Measurements from ENCODE around the gene EPS8. TPM values are rescaled to one million over a fixed set of nuclear protein-coding genes. Genes with fewer than 3 reads are reported as not detected.

The EPS8 gene
- polyA plus RNA-seq, 1 donor (not counting 4 experiments of a cell fraction or from before 2014, with no cell fraction given) = 4.0 TPM

GRCh38 chr12:15722951-15723350, 66.2 kb downstream of the EPS8 start:
- Histone ChIP-seq H3K4me3 (ENCODE audit: control insufficient read depth in 2 of 3, extremely low read depth in 1 of 3, insufficient read depth in 2 of 3, low read depth in 1 of 3, low read length in 3 of 3) (no peak overlapping the region), H3K36me3 (ENCODE audit: control insufficient read depth in 2 of 2, extremely low read depth in 1 of 2, insufficient read depth in 2 of 2, low read length in 2 of 2) (no peaks in the 10 kb centered on the region), H3K27ac (ENCODE audit: control insufficient read depth, insufficient read depth, low read length) (no peak overlapping the region), H3K9ac (ENCODE audit: control insufficient read depth, extremely low read depth, insufficient read depth, low read length) (no peak overlapping the region), H3K9me3 (ENCODE audit: control insufficient read depth, low read depth, low read length) (no peaks in the 10 kb centered on the region), H3K9me1 (ENCODE audit: control insufficient read depth, extremely low read depth, insufficient read depth, low read length) (no peaks in the 10 kb centered on the region), H3K4me2 (ENCODE audit: control insufficient read depth, extremely low read depth, insufficient read depth, low read depth, low read length) (no peak overlapping the region), H4K20me1 (ENCODE audit: control insufficient read depth, extremely low read depth, insufficient read depth, low read length) (no peaks in the 10 kb centered on the region), H3K27me3 (ENCODE audit: control insufficient read depth, extremely low read depth, insufficient read depth, low read length) (no peaks in the 10 kb centered on the region), H3K79me2 (ENCODE audit: control insufficient read depth, insufficient read depth, low read length) (no peaks in the 10 kb centered on the region), H2AFZ (ENCODE audit: control insufficient read depth, low read length) (no peak overlapping the region), H3K4me1 (ENCODE audit: control insufficient read depth, extremely low read depth, insufficient read depth, low read length) (no peaks in the 10 kb centered on the region)
- dilution Hi-C loops (cut with MboI; ENCODE audit: extremely low pct_ligation_motif_present, low sequenced_read_pairs) = no loop called here
- TF ChIP-seq CTCF (optimal IDR thresholded peaks at IDR 0.05 in 1 of 3, IDR thresholded peaks at IDR 0.05 in 1 of 3, conservative IDR thresholded peaks at IDR 0.05 in 1 of 3; ENCODE audit: extremely low read depth in 1 of 3, insufficient read depth in 2 of 3, low read length in 3 of 3) (no peak), EZH2 (IDR thresholded peaks at IDR 0.05; ENCODE audit: low read length) (no peak)
- FAIRE-seq (no peak), DNase-seq (ENCODE audit: low read depth, low spot score) (no peak)

GRCh38 chr12:15721316-15722115, 67.7 kb downstream of the EPS8 start:
- Histone ChIP-seq H3K27me3 (ENCODE audit: control insufficient read depth, extremely low read depth, insufficient read depth, low read length) (no peaks in the 10 kb centered on the region), H3K9me1 (ENCODE audit: control insufficient read depth, extremely low read depth, insufficient read depth, low read length) (no peaks in the 10 kb centered on the region), H4K20me1 (ENCODE audit: control insufficient read depth, extremely low read depth, insufficient read depth, low read length) (no peaks in the 10 kb centered on the region), H3K4me1 (ENCODE audit: control insufficient read depth, extremely low read depth, insufficient read depth, low read length) (no peaks in the 10 kb centered on the region), H3K79me2 (ENCODE audit: control insufficient read depth, insufficient read depth, low read length) (no peaks in the 10 kb centered on the region), H3K36me3 (ENCODE audit: control insufficient read depth in 2 of 2, extremely low read depth in 1 of 2, insufficient read depth in 2 of 2, low read length in 2 of 2) (no peaks in the 10 kb centered on the region), H3K9me3 (ENCODE audit: control insufficient read depth, low read depth, low read length) (no peaks in the 10 kb centered on the region), H2AFZ (ENCODE audit: control insufficient read depth, low read length) (no peak overlapping the region), H3K9ac (ENCODE audit: control insufficient read depth, extremely low read depth, insufficient read depth, low read length) (no peak overlapping the region), H3K4me2 (ENCODE audit: control insufficient read depth, extremely low read depth, insufficient read depth, low read depth, low read length) (no peak overlapping the region), H3K27ac (ENCODE audit: control insufficient read depth, insufficient read depth, low read length) (no peak overlapping the region), H3K4me3 (ENCODE audit: control insufficient read depth in 2 of 3, extremely low read depth in 1 of 3, insufficient read depth in 2 of 3, low read depth in 1 of 3, low read length in 3 of 3) (no peak overlapping the region)
- no peak for DNase-seq (ENCODE audit: low read depth, low spot score)
- no peak for FAIRE-seq
- dilution Hi-C loops (cut with MboI; ENCODE audit: extremely low pct_ligation_motif_present, low sequenced_read_pairs) = no loop called here
- TF ChIP-seq CTCF (optimal IDR thresholded peaks at IDR 0.05 in 1 of 3, IDR thresholded peaks at IDR 0.05 in 1 of 3, conservative IDR thresholded peaks at IDR 0.05 in 1 of 3; ENCODE audit: extremely low read depth in 1 of 3, insufficient read depth in 2 of 3, low read length in 3 of 3) (no peak), EZH2 (IDR thresholded peaks at IDR 0.05; ENCODE audit: low read length) (no peak)
